ENCODE data around the gene MLKL.
A peak's percentile ranks its signal among the peaks of the same experiment; 100 is the strongest.
"Not testable (repeated sequence)": the region's sequence is repeated elsewhere in the genome, so short reads cannot be mapped to it uniquely, and the experiment has no call there.

The MLKL gene

DNA sequence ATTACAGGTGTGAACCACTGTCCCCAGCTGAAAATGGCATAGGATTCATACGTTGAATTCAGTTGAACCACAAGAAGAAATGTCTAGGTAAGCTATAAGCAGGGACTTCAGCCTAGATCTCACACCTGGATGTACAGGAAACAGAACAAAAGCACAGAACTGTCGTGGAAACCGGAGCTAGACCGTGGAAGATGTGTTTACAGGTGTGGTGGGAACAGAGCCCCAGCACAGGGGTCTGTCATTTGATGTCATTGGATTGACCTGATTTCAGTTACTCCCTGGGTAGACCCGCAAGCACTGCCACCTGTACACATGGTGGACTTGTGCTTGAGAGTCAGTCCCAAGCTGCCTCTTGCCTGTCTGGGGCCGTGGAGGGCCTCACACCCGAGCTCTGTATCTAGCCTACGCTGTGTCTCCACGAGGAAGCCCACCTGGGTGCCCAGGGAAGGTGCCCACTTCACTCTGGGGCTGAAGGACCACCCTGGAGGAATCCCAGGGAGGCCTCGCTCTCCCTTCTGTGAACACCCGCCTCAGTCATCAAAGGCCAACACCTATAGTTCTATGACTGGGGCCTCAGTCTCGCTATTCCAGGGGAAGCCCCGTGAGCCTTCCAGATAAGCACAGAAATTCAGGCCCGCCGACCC, 32.2 kb upstream of the MLKL start:
- DNase-seq (ENCODE audit: low read depth in 2 of 2), result no peak

DNA sequence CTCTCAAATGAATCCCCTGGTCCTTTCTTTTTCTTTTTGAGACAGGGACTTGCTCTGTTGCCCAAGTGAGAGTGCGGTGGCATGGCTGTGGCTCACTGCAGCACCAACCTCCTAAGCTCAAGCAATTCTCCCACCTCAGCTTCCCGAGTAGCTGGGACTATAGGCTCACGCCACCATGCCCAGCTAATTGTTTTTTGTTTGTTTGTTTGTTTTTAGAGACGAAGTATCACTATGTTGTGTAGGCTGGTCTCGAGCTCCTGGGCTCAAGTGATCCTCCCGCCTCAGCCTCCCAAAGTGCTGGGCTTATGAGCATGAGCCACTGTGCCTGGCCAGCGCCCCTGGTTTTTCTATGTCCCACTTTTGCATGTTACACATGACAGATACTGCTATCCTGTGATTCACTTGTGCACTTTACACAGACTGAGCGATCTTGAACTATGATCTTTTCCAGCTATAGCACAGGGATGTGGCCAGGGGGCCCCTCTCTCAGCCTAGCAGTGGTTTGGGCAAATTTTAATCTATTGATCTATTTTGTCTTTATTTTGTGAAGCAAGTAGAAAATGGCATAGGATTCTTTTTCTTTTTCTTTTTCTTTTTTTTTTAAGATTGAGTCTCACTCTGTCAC, 31.3 kb upstream of the MLKL start:
- DNase-seq (ENCODE audit: low read depth in 2 of 2), result no peak

DNA sequence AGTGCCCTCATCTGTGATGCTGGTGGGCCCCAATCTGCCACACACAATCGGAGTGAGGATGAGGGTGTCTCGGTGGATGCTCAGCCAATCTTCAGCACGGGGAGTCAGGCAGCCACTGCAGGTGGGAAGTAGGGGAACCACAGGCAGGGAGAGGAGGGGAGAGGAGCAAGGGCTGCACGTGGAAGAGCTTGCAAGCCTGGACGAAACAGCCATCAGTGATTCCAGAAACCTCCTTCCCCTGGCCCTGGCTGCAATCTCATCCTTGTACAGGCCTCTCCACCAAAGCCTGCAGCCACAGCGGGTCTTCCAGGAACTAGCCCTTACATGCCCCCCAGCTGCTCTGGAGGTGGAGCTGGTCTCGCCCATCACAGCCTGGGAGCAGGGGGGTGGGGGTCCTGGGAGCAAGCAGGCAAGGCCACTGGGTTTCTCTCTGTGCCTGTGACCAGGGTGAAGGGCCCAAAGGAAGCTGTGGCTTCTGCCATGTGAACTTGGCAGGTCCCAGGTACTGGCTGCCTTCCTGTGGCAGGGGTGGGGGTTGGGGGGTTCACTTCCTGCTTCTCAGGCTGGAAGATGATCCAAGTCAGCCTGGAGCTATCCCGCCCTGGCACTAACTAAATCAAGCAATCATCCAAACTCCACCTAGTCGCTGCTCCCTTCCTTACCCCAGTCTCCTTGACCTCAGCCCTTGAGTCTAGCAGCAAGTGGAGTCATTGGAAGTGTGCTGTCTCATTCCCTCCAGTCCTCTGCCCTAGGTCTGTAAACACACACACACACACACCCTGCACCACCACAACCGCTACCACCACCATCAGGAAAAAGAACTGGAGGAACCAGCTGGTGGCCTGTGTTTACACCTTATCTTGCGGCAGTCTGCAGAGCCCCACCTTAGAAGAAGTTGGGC, 29.4 kb upstream of the MLKL start:
- DNase-seq (ENCODE audit: low read depth in 2 of 2), result no peak

DNA sequence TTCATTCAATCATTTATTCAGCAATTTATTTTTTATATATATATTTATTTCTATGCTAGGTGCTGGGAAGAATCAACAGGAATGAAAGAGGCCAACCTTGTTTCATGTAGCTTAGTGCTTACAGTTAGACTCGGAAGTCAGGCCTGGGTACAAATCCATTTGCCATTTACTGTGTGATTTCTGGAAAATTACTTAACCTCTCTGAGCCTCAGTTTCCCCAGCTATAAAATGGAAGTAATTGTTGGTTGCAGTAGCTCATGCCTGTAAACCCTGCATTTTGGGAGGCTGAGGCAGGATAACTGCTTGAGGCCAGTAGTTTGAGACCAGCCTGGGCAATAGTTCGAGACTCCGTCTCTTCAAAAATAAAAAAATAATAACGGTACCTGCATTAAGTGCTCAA, 27.2 kb upstream of the MLKL start:
- no peak for DNase-seq (ENCODE audit: low read depth in 2 of 2)

DNA sequence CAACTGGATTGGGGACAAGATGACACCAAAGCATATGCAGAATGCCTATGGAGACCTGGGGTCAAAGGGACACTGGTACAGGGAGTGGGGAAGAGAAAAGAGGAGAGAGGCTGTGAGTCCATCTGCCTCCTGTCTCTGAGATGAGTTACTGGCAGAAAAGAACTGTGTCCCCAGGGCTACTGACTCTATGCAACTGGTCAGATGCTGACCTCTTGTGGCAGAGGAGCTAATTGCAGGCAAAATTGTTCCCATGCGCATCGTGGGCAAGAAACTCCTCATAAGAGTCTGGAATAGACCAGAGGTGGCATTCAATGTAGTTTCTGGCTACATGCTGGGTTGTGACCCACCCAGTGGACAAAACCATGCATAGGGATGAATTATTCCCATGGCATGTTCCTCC, 26.1 kb upstream of the MLKL start:
- DNase-seq (ENCODE audit: low read depth in 2 of 2), result peak in 1 of 2 donors; percentile 4

DNA sequence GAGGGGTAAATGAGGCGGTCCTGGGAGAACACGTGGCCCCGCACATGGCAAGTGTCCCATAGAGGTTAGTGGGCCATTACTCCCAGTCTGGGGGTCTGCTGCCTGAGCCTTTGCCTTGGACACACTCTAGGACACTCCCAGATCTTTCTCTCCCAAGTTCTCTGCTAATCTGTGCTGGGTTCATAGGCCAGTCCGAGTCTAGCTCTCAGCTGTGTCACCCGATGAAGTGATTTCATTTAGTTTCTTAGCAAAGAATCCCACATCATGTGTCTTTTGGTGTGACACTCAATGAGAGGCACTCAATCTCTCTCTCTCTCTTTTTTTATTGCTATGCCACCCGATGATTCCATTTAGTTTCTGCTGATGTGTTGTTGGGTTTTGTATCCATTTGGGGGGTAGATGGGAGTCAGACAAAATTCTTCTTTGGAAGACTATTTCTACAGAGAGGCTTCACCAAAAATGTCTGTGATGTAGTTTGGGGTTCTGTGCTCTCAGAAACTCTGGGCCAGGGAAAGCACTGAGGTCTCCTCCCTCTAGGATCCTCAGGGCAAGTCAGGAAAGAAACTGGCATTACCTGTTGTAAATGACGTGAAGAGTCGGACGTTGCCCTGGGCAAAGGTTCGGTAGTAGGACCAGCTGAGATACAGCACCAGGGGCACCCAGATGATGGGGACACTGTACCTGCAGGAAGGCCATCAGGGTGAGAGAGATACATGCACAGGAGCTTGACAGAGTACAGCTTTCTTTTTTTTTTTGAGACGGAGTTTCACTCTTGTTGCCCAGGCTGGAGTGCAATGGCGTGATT, 25.2 kb upstream of the MLKL start:
- no peak for DNase-seq (ENCODE audit: low read depth in 2 of 2)

DNA sequence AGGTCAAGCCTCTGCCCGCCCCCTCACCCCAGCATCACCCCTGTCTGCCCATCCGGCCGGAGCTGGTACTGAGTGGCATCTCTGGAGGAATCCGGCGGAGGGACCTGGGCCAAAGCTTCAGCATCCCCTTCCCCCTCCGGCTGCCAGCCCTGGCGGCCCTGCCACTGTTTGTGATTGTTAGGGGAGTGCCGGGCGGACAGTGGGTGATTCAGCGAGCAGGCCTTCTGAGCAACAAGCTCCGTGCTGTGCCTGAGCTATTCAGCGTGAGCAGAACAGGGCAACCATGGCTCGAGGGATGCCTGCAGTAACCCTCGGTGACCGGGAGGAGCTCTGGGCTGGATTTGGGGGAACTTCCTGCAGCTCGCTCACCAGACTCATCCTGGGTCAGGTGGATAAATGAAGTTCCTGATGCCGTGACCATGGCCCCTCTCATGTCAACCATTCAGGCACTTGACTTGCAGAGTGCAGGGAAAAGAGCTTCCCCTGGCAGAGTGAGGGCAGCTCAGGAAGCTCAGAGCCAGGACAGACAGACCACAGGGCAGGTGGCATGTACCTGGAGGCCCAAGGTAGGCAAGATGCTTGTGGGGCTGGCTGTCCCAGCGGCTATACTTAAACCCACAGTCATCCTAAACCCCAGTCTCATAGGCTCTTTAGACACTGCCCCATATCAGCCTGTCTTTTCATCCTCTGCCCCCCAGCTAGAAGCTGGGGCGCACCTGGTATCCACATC, 24.3 kb upstream of the MLKL start:
- DNase-seq (ENCODE audit: low read depth in 2 of 2), result no peak

DNA sequence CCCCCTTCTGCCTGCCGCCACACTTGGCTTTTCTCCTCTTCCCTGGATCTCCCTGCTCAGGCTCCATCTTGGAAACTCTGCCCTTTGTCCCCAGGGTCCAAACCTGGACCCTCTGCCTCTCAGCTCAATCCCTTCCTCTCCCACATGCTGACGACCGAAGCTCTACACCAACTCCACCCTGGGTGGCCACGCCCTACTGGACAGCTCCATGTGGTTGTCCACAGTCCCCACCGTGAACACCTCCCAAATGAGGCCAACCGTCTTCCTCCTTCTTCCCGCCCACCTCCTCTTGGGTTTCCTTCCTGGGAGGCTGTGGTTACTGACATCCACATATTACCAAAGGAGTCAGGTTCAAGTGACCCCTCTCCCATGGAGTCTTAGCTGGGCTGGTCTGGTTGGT, 22.6 kb upstream of the MLKL start:
- no peak for DNase-seq (ENCODE audit: low read depth in 2 of 2)

DNA sequence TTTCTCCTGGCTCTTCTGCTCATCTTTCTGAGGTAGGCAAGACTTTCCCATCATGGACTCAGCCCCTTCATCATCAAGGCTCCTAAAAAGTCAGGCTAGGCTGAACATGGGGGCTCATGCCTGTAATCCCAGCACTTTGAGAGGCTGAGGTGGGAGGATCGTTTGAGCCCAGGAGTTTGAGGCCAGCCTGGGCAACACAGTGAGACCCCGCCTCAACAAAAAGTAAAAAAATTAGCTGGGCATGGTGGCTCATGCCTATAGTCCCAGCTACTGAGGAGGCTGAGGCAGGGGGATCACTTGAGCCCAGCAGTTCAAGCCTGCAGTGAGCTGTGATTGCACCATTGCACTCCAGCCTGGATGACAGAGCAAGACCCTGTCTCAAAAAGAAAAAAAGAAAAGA, 21.5 kb upstream of the MLKL start:
- not testable (repeated sequence) for DNase-seq (ENCODE audit: low read depth in 2 of 2)

DNA sequence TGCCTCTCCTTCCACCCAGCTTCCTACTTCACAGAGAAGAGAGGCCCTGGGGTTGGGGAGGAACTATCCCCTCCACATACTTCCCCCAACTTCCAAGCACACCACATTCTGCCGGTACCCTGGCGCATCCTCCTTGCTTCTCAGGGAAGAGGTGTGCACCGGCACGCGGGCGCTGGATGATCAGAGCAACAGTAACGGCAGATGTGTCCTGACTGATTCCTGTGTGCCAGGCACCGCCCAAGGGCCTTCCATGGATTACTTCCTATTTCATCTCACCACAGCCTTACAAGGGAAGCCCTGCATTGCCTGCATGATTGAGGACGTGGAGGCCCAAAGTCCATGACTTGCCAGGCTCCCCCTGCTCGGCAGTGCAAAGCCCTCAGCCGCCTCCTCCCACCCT, 21.1 kb upstream of the MLKL start:
- DNase-seq (ENCODE audit: low read depth in 2 of 2), result no peak

DNA sequence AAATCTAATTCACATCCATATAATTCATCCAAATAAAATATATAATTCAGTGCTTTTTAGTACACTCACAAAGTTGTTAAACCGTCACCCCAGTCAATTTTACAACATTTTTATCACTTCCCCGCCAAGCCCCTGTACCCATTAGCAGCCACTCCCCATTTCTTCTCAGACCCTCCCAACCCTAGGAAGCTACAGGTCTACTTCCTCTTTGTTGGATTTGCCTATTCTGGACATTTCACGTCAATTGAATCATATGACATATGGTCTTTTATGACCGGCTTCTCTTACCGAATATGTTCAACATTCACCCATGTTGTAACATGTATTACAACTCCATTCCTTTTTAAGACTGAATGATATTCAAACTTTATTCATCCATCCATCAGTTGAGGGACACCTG, 19.9 kb upstream of the MLKL start:
- DNase-seq (ENCODE audit: low read depth in 2 of 2), result no peak

DNA sequence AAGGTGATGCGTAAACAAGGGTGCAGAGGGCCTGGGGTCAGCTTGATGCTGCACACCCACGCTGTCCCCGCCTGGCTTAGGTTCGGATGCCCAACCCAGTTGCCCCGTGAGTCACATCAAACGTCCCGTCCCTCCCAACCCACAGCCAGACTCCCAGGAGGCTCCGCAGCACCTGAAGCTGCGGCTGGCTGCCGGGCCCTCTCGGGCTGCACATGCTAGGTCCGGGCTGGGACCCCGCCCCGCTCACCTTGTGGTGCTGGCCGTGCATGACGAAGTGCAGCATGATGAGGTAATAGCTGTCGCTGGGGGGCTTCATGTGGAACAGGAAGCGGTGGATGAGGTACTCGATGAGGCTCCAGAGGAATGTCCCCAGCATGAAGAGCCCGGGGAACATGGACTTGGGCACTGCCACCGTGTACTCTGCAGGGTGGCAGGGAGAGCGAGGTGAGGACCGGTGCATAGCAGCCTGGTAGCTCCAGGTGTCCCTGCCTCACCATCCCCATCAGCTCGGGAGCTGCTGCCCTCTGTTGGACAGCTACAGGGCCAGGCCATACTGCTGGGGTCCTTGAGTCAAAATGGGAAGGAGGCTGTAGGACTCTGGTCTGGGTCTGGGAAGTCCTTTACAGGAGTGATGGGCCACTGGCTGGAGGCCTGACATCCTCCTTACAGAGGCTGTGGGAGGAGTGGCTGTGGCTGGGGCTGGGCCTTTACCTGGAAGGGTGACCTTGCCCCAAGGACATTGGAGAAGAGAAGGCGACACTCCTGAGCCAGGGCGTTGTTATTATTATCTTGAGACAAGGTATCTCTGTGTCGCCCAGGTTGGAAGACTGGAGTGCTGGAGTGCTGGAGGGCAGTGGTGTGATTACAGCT, 18.3 kb upstream of the MLKL start:
- DNase-seq (ENCODE audit: low read depth in 2 of 2), result no peak

DNA sequence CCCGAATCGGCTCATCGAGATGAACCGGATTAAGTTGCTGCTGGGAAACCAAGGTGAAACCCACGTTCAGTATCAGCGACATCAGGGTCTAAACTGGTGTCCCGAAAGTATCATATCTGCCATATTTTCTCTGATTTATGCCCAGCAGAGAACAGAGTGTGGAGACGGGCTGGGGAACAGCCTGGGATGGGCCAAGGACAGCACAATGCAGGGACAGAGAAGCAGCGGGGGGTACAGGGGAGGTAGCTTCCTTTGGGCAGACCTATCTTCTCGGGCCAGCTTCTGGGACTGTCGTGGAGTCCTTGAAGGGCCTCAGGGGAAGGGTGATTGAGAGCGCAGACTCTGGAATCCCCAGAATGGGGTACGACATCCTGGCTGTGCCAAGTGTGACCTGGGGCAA, 17.5 kb upstream of the MLKL start:
- no peak for DNase-seq (ENCODE audit: low read depth in 2 of 2)

DNA sequence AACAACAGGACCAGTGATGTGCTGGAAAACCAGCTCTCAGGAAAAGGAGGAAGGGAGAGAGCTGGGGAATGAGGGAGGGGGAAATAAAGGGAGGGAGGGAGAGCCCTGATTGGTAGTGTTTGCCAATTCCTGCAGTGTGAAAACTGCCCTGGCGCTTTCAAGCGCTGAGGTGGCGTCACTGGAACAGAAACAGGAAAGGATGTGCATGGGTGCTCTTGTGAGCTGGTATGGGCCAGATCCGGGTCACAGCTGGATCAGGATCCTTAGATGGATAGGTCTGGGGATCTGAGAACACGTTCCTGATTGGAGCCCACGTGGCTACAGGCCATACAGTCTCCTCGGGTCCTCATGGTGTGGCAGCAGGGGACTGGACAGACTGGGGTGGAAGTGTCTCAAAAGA, 16.7 kb upstream of the MLKL start:
- DNase-seq (ENCODE audit: low read depth in 2 of 2), result no peak

DNA sequence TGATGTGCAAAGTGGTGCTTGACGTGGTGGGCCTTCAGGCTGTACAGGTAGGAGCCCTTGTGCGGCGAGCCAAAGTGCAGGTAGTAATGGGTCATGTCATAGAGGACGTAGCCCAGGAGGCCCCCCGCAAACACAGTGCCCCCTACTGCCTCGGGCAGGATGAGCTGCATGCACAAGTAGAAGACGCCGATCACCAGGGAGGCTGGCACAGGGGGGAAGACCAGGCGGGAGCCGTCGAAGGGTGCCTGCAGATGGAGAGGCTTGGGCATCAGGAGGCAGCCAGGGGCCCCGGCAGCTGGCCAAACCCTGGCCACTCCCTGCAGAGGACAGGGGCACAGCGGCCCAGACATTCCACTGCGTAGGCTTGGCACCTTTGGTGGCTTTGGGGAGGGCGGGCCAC, 15.7 kb upstream of the MLKL start:
- no peak for DNase-seq (ENCODE audit: low read depth in 2 of 2)

DNA sequence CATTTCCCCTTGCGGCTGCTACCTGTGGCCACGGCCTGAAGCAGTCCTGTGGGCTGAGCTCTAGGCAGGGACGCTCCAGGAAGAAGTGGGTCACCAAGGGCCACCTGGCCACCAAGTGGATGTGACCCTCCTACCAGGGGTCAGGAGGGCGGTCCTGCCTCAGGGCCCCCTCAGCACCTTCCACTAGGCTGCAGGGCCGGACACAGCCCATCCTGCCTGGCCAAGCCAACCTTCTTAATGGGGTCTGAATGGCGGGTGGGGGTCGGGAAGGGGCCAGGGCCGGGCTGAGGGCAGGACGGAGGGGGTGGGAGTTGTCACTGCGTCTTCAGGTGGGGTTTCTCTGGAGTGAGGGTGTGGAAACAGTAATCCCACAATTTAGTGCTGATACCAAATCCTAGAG, 13.2 kb upstream of the MLKL start:
- no peak for DNase-seq (ENCODE audit: low read depth in 2 of 2)

DNA sequence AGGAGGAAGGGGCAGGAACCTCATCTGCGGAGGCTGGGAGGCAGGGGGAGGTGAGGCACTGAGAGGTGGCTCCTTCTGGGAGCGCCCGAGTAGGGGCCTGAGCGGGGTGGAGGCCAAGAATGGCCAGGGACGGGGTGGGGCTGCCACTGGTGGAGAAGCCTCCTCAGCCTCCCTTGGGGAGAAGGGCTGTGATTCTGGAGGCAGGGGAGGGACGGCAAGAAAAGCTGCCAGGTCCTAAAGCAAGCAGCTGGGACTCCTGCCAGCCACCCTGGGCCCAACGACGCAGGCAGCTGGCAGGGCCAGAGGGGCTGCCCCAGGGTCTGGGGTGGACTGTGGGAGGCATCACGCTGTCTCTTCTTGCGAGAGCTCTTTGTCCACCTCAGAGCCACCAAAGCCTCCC, 12.7 kb upstream of the MLKL start:
- DNase-seq (ENCODE audit: low read depth in 2 of 2), result no peak

DNA sequence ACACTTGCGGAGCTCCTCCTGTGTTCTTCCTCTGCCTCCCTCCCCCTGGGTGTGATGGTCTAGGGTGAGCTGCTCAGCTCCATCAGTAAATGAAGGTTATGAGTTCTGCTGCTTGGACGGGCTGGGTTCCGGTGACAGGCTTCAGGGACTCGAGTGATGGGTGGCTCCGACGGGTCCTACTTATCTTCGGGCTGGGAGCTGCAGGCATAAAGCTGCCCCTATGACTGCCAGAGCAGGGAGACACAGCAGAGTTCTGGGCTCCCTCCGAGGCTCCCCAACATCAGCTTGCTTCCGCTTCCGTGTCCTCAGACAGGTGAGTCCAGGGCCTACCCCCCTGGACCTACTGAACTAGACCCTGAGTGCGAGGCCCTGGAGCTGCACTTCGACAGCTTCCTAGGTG, 11.3 kb upstream of the MLKL start:
- DNase-seq (ENCODE audit: low read depth in 2 of 2), result no peak

DNA sequence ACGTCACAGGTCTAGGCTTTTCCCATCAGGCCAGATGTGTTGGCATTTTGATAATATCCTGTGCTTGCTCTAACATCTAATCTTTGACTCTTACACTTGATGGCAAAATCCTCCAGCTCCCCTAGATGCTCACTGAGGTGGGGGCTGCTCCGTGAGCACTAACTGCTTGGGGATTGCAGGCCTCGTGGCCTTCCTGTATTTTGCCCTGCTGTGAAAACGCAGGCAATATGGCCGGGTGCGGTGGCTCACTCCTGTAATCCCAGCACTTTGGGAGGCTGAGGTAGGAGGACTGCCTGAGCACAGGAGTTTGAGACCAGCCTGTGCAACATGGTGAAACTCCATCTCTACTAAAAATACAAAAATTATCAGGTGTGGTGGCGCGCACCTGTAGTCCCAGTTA, 9.7 kb upstream of the MLKL start:
- no peak for DNase-seq (ENCODE audit: low read depth in 2 of 2)

DNA sequence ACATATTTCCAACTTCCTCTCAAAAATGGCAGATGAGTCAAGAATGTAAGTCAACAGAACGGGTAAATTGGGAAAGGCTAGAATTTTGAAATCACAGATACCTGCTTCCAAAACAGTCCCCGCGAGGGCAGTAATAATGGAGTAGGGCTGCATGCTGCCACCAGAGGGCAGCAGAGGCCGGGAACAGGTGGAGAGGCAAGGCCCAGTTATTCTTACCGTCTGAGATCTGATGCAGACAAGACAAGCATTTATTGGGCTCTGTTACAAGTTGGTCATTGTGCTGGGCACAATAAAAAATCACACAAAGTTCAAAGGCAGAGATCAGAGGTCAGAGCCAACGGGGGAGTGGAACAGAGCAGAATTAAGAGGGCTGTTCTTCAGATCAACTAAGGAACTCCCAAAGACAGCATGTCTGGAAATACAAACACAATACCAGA, 8.8 kb upstream of the MLKL start:
- peak; percentile 67 for DNase-seq (ENCODE audit: low read depth in 2 of 2)

DNA sequence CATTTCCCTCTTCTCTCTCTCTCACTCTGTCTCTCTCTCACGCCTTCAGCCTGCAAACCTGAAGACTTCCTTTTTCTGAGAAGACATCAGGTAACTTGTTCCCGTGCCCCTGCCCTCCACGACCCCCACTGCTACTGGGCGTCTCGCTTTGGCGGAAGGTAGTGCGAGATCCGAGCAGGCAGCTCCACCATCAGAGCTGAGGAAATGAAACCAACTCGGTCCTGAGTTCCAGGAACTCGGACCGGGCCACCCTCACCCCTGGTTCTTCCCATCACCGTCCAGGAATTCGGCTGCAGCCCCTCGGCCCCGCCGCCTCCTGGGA, 585 bp downstream of the MLKL start:
- DNase-seq (ENCODE audit: low read depth in 2 of 2), result no peak
